GM12878 (cell line): ENCODE measurements around the gene YIF1A. TPM values are rescaled to one million over a fixed set of nuclear protein-coding genes. Genes with fewer than 3 reads are reported as not detected.

ENCODE experiments used
- ATF3 ChIP-seq: IDR thresholded peaks from 2 replicates; pipeline ENCODE4 v1.6.1; 2011; ENCODE audit warnings: low read depth, mild to moderate bottlenecking, low read length, moderate library complexity, borderline replicate concordance; ENCODE audit errors: extremely low read depth
- ATF7 ChIP-seq: fragments of 450-650 bp; IDR thresholded peaks from 2 replicates; pipeline ENCODE4 v1.6.1; 2016; ENCODE audit warnings: low read depth, mild to moderate bottlenecking
- BACH1 ChIP-seq: fragments of 450-650 bp; IDR thresholded peaks from 2 replicates; pipeline ENCODE4 v1.6.1; 2017; ENCODE audit warnings: mild to moderate bottlenecking, borderline replicate concordance
- BCL11A ChIP-seq: IDR thresholded peaks from 2 replicates; pipeline ENCODE4 v1.6.1; 2011; ENCODE audit warnings: low read depth, low read length
- BCL3 ChIP-seq: IDR thresholded peaks from 2 replicates; pipeline ENCODE4 v1.6.1; 2011; ENCODE audit warnings: borderline replicate concordance, low read depth, mild to moderate bottlenecking, moderate library complexity, low read length; ENCODE audit not compliant: insufficient read depth, poor library complexity, severe bottlenecking
- BHLHE40 ChIP-seq, 2 experiments: fragments of 450-650 bp in 1 of 2; IDR thresholded peaks; 2 replicates each; pipeline ENCODE4 v1.6.1; 2011 to 2017; ENCODE audit warnings: low read depth in 2 of 2, borderline replicate concordance in 1 of 2, improper control_type of control experiment in 1 of 2, low read length in 1 of 2, mild to moderate bottlenecking in 1 of 2
- BMI1 ChIP-seq: fragments of 450-650 bp; IDR thresholded peaks from 2 replicates; pipeline ENCODE4 v1.6.1; 2016; ENCODE audit warnings: mild to moderate bottlenecking, moderate library complexity, borderline replicate concordance
- CHD2 ChIP-seq: IDR thresholded peaks from 2 replicates; pipeline ENCODE4 v1.6.1; 2011; ENCODE audit warnings: low read depth, low read length, improper control_type of control experiment, borderline replicate concordance
- EP300 ChIP-seq, 2 experiments: fragments of 150-350 bp in 1 of 2; IDR thresholded peaks; 2 replicates each; pipeline ENCODE4 v1.6.1; 2011 to 2012; ENCODE audit warnings: low read depth in 2 of 2, low read length in 2 of 2, borderline replicate concordance in 1 of 2, improper control_type of control experiment in 1 of 2, inconsistent platforms in 1 of 2; ENCODE audit not compliant: control insufficient read depth in 1 of 2
- ESRRA ChIP-seq: IDR thresholded peaks from 2 replicates; pipeline ENCODE4 v1.6.1; 2012; ENCODE audit warnings: mild to moderate bottlenecking, low read length, improper control_type of control experiment
- FOS ChIP-seq: IDR thresholded peaks from 3 replicates; pipeline ENCODE4 v1.6.1; 2011; ENCODE audit warnings: borderline replicate concordance; ENCODE audit not compliant: insufficient read length; ENCODE audit errors: extremely low read depth
- JUND ChIP-seq: IDR thresholded peaks from 2 replicates; pipeline ENCODE4 v1.6.1; 2012; ENCODE audit warnings: low read depth, mild to moderate bottlenecking, low read length, improper control_type of control experiment, moderate library complexity
- KDM1A ChIP-seq: fragments of 200-600 bp; sonication (generic); IDR thresholded peaks from 2 replicates; pipeline ENCODE4 v1.6.1; 2016; ENCODE audit warnings: borderline replicate concordance
- MAX ChIP-seq: IDR thresholded peaks from 2 replicates; pipeline ENCODE4 v1.6.1; 2012; ENCODE audit warnings: low read depth, low read length, improper control_type of control experiment
- MXI1 ChIP-seq: fragments of 150-350 bp; IDR thresholded peaks from 2 replicates; pipeline ENCODE4 v1.6.1; 2011; ENCODE audit warnings: low read depth, mild to moderate bottlenecking, inconsistent platforms, low read length, improper control_type of control experiment
- MYC ChIP-seq: IDR thresholded peaks from 2 replicates; pipeline ENCODE4 v1.6.1; 2011; ENCODE audit warnings: mild to moderate bottlenecking, low read length, moderate library complexity, inconsistent platforms; ENCODE audit not compliant: insufficient read depth, insufficient replicate concordance, insufficient read length, severe bottlenecking
- POLR2A ChIP-seq: IDR thresholded peaks from 2 replicates; pipeline ENCODE4 v1.6.1; 2011; ENCODE audit warnings: low read depth, mild to moderate bottlenecking, low read length
- POU2F2 ChIP-seq: IDR thresholded peaks from 3 replicates; pipeline ENCODE4 v1.6.1; 2011; ENCODE audit warnings: low read depth, mild to moderate bottlenecking, low read length, borderline replicate concordance
- RBBP5 ChIP-seq: fragments of 200-600 bp; sonication (generic); conservative IDR thresholded peaks from 2 replicates; pipeline ENCODE4 v1.6.1; 2016
- SMAD1 ChIP-seq: fragments of 450-650 bp; IDR thresholded peaks from 2 replicates; pipeline ENCODE4 v1.6.1; 2018; ENCODE audit warnings: mild to moderate bottlenecking, low read depth; ENCODE audit not compliant: partially characterized antibody
- YY1 ChIP-seq: IDR thresholded peaks from 2 replicates; pipeline ENCODE4 v1.6.1; 2011; ENCODE audit warnings: low read depth, mild to moderate bottlenecking, low read length
- ZSCAN29 ChIP-seq: fragments of 450-650 bp; IDR thresholded peaks from 2 replicates; pipeline ENCODE4 v1.6.1; 2017; ENCODE audit warnings: mild to moderate bottlenecking, moderate library complexity
- polyA plus RNA-seq, 11 experiments: library from polyadenylated mRNA; depleted of rRNA in 4 of 11; unstranded in 6 of 11; stranded (reverse) in 5 of 11; fragments of >200 nt; fragmentation: Nextera tagmentation in 4 of 11; fragmentation: Illumina TruSeq in 1 of 11; extraction: Ambion mirVana in 4 of 11; extraction: Trizol in 1 of 11; gene quantifications; 1 replicate in 1 of 11; 2 replicates in 10 of 11; pipeline versions ENCODE4 v1.2.1 to v1.2.3, GENCODE V29; 2011 to 2016; ENCODE audit warnings: inconsistent platforms in 2 of 11, missing spikeins in 2 of 11, low read depth in 1 of 11
- total RNA-seq, 4 experiments: library from RNA; depleted of rRNA in 3 of 4; stranded (reverse); fragments of >200 nt in 3 of 4; fragmentation: Illumina TruSeq in 1 of 4; extraction: Trizol in 1 of 4; gene quantifications; 2 replicates each; pipeline versions ENCODE4 v1.2.1 to v1.2.3, GENCODE V29; 2013 to 2021
- TF ChIP-seq, protein P1 (sequence below): fragments of 450-650 bp; IDR thresholded peaks from 2 replicates; pipeline ENCODE4 v1.6.1; 2016; ENCODE audit warnings: mild to moderate bottlenecking, moderate library complexity, borderline replicate concordance

YIF1A gene
- total and polyA plus RNA-seq, 10 of the 15 experiments (the other 5 are each of a cell fraction or from before 2014, with no cell fraction given), result 6.6 to 128 (median 71.7) TPM

- TF ChIP-seq JUND (peak; percentile 50; the same call in 1 of the 2 replicates), BCL3 (peak; percentile 45), BMI1 (peak; percentile 94), BCL11A (peak; percentile 47; the same call in 1 of the 2 replicates), MXI1 (peak; percentile 81), CHD2 (no peak), ATF7 (peak; percentile 64), BHLHE40 (IDR thresholded peaks at IDR 0.05; ENCODE audit: borderline replicate concordance in 1 of 2, low read depth in 2 of 2, low read length in 1 of 2) (peak; percentile 71 to 85), RBBP5 (no peak), FOS (no peak), YY1 (0 out of 2 replicates have a peak, but pooled peaks have one; percentile 7), SMAD1 (no peak), ESRRA (no peak), MYC (no peak), ATF3 (no peak), POU2F2 (peak; percentile 28; the same call in 1 of the 3 replicates), BACH1 (peak; percentile 51; the same call in 1 of the 2 replicates), EP300 (IDR thresholded peaks at IDR 0.05; ENCODE audit: borderline replicate concordance in 1 of 2, control insufficient read depth in 1 of 2, low read depth in 2 of 2, low read length in 2 of 2) (peak; percentile 57 to 64; a peak in 3 of 4 replicates), POLR2A (peak; percentile 41), ZSCAN29 (no peak), MAX (peak; percentile 49; the same call in 1 of the 2 replicates), KDM1A (no peak)
- TF ChIP-seq, protein P1, sequence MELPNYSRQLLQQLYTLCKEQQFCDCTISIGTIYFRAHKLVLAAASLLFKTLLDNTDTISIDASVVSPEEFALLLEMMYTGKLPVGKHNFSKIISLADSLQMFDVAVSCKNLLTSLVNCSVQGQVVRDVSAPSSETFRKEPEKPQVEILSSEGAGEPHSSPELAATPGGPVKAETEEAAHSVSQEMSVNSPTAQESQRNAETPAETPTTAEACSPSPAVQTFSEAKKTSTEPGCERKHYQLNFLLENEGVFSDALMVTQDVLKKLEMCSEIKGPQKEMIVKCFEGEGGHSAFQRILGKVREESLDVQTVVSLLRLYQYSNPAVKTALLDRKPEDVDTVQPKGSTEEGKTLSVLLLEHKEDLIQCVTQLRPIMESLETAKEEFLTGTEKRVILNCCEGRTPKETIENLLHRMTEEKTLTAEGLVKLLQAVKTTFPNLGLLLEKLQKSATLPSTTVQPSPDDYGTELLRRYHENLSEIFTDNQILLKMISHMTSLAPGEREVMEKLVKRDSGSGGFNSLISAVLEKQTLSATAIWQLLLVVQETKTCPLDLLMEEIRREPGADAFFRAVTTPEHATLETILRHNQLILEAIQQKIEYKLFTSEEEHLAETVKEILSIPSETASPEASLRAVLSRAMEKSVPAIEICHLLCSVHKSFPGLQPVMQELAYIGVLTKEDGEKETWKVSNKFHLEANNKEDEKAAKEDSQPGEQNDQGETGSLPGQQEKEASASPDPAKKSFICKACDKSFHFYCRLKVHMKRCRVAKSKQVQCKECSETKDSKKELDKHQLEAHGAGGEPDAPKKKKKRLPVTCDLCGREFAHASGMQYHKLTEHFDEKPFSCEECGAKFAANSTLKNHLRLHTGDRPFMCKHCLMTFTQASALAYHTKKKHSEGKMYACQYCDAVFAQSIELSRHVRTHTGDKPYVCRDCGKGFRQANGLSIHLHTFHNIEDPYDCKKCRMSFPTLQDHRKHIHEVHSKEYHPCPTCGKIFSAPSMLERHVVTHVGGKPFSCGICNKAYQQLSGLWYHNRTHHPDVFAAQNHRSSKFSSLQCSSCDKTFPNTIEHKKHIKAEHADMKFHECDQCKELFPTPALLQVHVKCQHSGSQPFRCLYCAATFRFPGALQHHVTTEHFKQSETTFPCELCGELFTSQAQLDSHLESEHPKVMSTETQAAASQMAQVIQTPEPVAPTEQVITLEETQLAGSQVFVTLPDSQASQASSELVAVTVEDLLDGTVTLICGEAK, result 0 out of 2 replicates have a peak, but pooled peaks have one; percentile 10
Measured at GRCh38 chr11:66336234-66337102, 47.5 kb upstream of the YIF1A start, which contains the start of gene RIN1 (continued).
